ENCODE data around the gene RETREG3.

The RETREG3 gene

GRCh38 chr17:42531455-42532354 is 77.5 kb downstream of the RETREG3 start:
- TF ChIP-seq, protein P1, sequence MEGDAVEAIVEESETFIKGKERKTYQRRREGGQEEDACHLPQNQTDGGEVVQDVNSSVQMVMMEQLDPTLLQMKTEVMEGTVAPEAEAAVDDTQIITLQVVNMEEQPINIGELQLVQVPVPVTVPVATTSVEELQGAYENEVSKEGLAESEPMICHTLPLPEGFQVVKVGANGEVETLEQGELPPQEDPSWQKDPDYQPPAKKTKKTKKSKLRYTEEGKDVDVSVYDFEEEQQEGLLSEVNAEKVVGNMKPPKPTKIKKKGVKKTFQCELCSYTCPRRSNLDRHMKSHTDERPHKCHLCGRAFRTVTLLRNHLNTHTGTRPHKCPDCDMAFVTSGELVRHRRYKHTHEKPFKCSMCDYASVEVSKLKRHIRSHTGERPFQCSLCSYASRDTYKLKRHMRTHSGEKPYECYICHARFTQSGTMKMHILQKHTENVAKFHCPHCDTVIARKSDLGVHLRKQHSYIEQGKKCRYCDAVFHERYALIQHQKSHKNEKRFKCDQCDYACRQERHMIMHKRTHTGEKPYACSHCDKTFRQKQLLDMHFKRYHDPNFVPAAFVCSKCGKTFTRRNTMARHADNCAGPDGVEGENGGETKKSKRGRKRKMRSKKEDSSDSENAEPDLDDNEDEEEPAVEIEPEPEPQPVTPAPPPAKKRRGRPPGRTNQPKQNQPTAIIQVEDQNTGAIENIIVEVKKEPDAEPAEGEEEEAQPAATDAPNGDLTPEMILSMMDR (IDR thresholded peaks at IDR 0.05; ENCODE audit: control insufficient read depth, extremely low read depth, insufficient read depth): peak; percentile 44
- peak overlapping the region; percentile 37; the same call in 1 of the 2 replicates for H3K4me3 ChIP-seq (ENCODE audit: low read depth, low read length)
- no peak for DNase-seq (ENCODE audit: low read depth)

GRCh38 chr17:42530952-42531454 is 78.2 kb downstream of the RETREG3 start:
- no peak overlapping the region for H3K4me3 ChIP-seq (ENCODE audit: low read depth, low read length)
- TF ChIP-seq, protein P1 (IDR thresholded peaks at IDR 0.05; ENCODE audit: control insufficient read depth, extremely low read depth, insufficient read depth): no peak
- no peak for DNase-seq (ENCODE audit: low read depth)

Data from LNCaP clone FGC (cell line).